Measurements from ENCODE around the gene LPIN1.

Gene LPIN1

DNA sequence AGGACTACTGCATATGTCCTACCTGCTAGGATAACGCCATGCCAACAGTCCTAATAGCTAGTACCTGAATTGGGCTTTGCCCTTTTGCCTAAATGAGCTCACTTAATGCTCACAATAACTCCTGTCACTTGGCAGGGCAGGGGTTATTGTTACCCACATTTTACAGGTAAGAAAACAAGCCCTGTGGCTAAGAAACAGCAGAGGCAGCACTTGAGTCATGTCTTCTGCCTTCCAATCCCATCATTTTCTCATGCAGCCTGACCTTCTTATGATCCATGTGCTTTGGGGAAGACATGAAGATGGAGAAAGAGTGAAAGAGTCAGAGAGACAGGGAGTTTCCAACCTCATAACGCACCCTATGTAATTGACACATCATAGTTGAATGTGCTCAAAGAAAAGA lies 33.6 kb upstream of the LPIN1 start:
- TF ChIP-seq TAF1 (IDR thresholded peaks at IDR 0.05; ENCODE audit: borderline replicate concordance, insufficient read depth, low read length) (no peak), FOXP2 (optimal IDR thresholded peaks at IDR 0.05; ENCODE audit: borderline replicate concordance, extremely low read depth, extremely low read length, insufficient read depth) (no peak), SIN3A (IDR thresholded peaks at IDR 0.05; ENCODE audit: borderline replicate concordance, insufficient read depth, low read length) (no peak), POLR2AphosphoS5 (IDR thresholded peaks at IDR 0.05; ENCODE audit: low read depth, low read length) (no peak)
- TF ChIP-seq, protein P1, sequence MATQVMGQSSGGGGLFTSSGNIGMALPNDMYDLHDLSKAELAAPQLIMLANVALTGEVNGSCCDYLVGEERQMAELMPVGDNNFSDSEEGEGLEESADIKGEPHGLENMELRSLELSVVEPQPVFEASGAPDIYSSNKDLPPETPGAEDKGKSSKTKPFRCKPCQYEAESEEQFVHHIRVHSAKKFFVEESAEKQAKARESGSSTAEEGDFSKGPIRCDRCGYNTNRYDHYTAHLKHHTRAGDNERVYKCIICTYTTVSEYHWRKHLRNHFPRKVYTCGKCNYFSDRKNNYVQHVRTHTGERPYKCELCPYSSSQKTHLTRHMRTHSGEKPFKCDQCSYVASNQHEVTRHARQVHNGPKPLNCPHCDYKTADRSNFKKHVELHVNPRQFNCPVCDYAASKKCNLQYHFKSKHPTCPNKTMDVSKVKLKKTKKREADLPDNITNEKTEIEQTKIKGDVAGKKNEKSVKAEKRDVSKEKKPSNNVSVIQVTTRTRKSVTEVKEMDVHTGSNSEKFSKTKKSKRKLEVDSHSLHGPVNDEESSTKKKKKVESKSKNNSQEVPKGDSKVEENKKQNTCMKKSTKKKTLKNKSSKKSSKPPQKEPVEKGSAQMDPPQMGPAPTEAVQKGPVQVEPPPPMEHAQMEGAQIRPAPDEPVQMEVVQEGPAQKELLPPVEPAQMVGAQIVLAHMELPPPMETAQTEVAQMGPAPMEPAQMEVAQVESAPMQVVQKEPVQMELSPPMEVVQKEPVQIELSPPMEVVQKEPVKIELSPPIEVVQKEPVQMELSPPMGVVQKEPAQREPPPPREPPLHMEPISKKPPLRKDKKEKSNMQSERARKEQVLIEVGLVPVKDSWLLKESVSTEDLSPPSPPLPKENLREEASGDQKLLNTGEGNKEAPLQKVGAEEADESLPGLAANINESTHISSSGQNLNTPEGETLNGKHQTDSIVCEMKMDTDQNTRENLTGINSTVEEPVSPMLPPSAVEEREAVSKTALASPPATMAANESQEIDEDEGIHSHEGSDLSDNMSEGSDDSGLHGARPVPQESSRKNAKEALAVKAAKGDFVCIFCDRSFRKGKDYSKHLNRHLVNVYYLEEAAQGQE (IDR thresholded peaks at IDR 0.05; ENCODE audit: insufficient read depth in 1 of 2, low read depth in 2 of 2, low read length in 2 of 2): no peak

DNA sequence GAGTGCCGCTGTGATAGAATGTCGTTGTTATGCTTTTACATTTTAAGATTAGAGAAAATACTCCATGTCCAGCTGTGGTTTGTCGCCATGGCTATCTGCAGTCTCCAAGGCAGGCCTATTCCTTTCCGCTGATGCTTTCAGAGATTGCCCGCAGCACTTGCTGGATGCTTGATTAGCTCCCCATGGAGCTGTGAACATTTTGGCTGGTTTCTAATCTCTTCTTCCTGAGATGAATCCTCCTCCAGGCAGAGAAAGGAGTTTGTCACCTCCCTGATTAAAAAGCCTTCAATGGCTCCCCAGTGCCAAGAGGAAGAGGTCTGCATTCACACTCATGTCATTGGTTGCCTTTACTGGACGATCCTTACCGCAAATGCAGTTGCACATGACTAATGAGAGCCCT lies 32.6 kb upstream of the LPIN1 start:
- TF ChIP-seq POLR2AphosphoS5 (IDR thresholded peaks at IDR 0.05; ENCODE audit: low read depth, low read length) (no peak), SIN3A (IDR thresholded peaks at IDR 0.05; ENCODE audit: borderline replicate concordance, insufficient read depth, low read length) (no peak), FOXP2 (optimal IDR thresholded peaks at IDR 0.05; ENCODE audit: borderline replicate concordance, extremely low read depth, extremely low read length, insufficient read depth) (no peak), TAF1 (IDR thresholded peaks at IDR 0.05; ENCODE audit: borderline replicate concordance, insufficient read depth, low read length) (no peak)
- TF ChIP-seq, protein P1 (IDR thresholded peaks at IDR 0.05; ENCODE audit: insufficient read depth in 1 of 2, low read depth in 2 of 2, low read length in 2 of 2): no peak

DNA sequence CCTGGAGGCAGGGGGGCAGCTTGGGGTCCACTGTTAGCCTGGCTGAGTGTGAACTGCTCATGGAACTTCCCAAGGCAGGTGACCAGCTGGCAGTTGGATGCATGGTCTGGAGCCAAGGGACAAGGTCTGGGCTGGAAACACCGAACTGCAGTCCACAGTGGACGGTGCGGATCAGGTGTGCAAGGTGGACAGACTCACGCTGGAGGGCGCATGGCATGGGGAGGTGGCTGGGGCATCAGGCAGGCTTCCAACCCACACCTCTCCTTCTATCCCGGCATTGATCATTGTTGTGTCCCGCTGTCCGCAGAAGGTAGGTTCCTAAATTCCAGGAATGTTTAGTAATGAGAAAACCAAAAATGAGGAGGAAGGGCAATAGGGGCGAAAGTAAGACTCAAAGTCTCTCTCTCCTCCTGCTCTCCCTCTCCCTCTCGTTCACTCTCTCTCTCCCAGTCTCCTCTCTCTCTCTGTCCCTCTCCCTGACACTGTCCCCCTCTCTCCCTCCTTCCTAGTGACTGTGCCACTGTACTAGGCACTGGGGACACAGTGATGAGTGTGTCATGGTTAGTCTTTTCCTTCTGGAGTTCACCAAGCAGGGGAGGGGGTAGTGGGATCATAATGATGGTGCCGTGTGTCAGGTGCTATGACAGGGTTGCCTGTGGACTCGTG lies 30.3 kb upstream of the LPIN1 start:
- TF ChIP-seq TAF1 (IDR thresholded peaks at IDR 0.05; ENCODE audit: borderline replicate concordance, insufficient read depth, low read length): no peak
- TF ChIP-seq POLR2AphosphoS5 (IDR thresholded peaks at IDR 0.05; ENCODE audit: low read depth, low read length): no peak
- TF ChIP-seq SIN3A (IDR thresholded peaks at IDR 0.05; ENCODE audit: borderline replicate concordance, insufficient read depth, low read length): no peak
- TF ChIP-seq, protein P1 (IDR thresholded peaks at IDR 0.05; ENCODE audit: insufficient read depth in 1 of 2, low read depth in 2 of 2, low read length in 2 of 2): no peak
- no peak for TF ChIP-seq FOXP2 (optimal IDR thresholded peaks at IDR 0.05; ENCODE audit: borderline replicate concordance, extremely low read depth, extremely low read length, insufficient read depth)

DNA sequence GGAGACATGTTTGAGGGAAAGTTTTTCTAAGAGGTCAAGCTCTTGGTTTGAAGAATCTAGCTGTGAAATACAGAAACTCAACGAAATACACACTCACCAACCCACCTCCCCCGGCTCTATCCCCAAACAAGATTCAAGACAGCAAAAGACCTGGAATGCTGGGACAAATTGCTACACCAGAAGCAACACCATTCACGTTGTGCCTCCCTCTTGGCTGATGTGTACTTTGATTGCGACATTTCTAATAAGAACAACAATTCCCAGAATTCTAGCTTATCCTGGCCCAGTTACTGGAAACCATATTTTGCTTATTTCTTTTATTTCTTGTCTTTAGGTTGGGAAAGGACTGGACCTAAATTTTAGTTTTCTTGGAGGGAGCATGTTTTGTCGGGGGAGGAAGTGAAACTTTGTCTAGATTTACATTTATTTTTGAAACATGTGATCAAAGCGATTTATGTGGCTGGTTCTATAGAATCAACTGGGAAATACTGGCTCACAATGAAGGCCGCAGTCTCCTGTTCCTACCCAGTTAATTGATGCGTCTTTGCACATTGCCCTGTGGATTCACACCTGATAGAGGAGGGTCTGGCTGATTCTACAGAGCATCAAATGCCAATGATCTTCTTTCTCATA lies 29.6 kb upstream of the LPIN1 start:
- TF ChIP-seq, protein P1 (IDR thresholded peaks at IDR 0.05; ENCODE audit: insufficient read depth in 1 of 2, low read depth in 2 of 2, low read length in 2 of 2): no peak
- no peak for TF ChIP-seq TAF1 (IDR thresholded peaks at IDR 0.05; ENCODE audit: borderline replicate concordance, insufficient read depth, low read length)
- TF ChIP-seq SIN3A (IDR thresholded peaks at IDR 0.05; ENCODE audit: borderline replicate concordance, insufficient read depth, low read length): no peak
- no peak for TF ChIP-seq FOXP2 (optimal IDR thresholded peaks at IDR 0.05; ENCODE audit: borderline replicate concordance, extremely low read depth, extremely low read length, insufficient read depth)
- no peak for TF ChIP-seq POLR2AphosphoS5 (IDR thresholded peaks at IDR 0.05; ENCODE audit: low read depth, low read length)
